Neutrophil (primary cell): ENCODE results near the gene DCHS1.

ENCODE experiments used
- H3K27ac ChIP-seq: fragments of 200-600 bp; sonication (generic); 2 replicates; pipeline ENCODE4 v1.5.1; 2016; ENCODE audit warnings: mild to moderate bottlenecking, moderate library complexity
- H3K27me3 ChIP-seq: fragments of 200-600 bp; sonication (generic); 2 replicates; pipeline ENCODE4 v1.6.0; 2016; ENCODE audit warnings: mild to moderate bottlenecking
- H3K36me3 ChIP-seq: fragments of 200-600 bp; sonication (generic); 2 replicates; pipeline ENCODE4 v1.5.1; 2017
- H3K4me1 ChIP-seq, 2 experiments: fragments of 200-600 bp in 1 of 2; sonication (generic) in 1 of 2; 1 replicate in 1 of 2; 2 replicates in 1 of 2; pipeline versions ENCODE4 v1.5.1 to v1.6.1; 2013 to 2016; ENCODE audit warnings: low read depth in 1 of 2, low read length in 1 of 2, mild to moderate bottlenecking in 1 of 2, moderate library complexity in 1 of 2; ENCODE audit not compliant: control insufficient read depth in 1 of 2, insufficient read depth in 1 of 2
- H3K4me3 ChIP-seq, 2 experiments: fragments of 200-600 bp in 1 of 2; sonication (generic) in 1 of 2; 1 replicate in 1 of 2; 2 replicates in 1 of 2; pipeline ENCODE4 v1.5.1; 2013 to 2016; ENCODE audit warnings: low read depth in 1 of 2, low read length in 1 of 2, mild to moderate bottlenecking in 1 of 2, moderate library complexity in 1 of 2
- H3K9me3 ChIP-seq: fragments of 200-600 bp; sonication (generic); 2 replicates; pipeline ENCODE4 v1.5.1; 2016
- CTCF ChIP-seq: fragments of 200-600 bp; sonication (generic); IDR thresholded peaks from 2 replicates; pipeline ENCODE4 v1.5.1; 2016; ENCODE audit warnings: antibody characterized with exemption

The DCHS1 gene

GRCh38 chr11:6632116-6633073, 23.2 kb downstream of the DCHS1 start:
- no peaks in the 10 kb centered on the region for H3K36me3 ChIP-seq
- no peak for TF ChIP-seq CTCF

GRCh38 chr11:6631361-6631890, 24.2 kb downstream of the DCHS1 start:
- Histone ChIP-seq H3K36me3 (no peaks in the 10 kb centered on the region), H3K27me3 (no peaks in the 10 kb centered on the region), H3K9me3 (no peaks in the 10 kb centered on the region), H3K27ac (no peak overlapping the region), H3K4me1 (peaks cover 17% of the 10 kb centered on the region in 2 experiments), H3K4me3 (no peak overlapping the region)
- TF ChIP-seq CTCF = no peak

More at GRCh38 chr11:6632116-6633073, 23.2 kb downstream of the DCHS1 start:
- Histone ChIP-seq H3K27me3 (no peaks in the 10 kb centered on the region), H3K4me1 (peaks cover 17% of the 10 kb centered on the region in 2 experiments), H3K4me3 (no peak overlapping the region), H3K27ac (no peak overlapping the region), H3K9me3 (no peaks in the 10 kb centered on the region)

- Histone ChIP-seq H3K36me3 (no peaks in the 10 kb centered on the region), H3K9me3 (no peaks in the 10 kb centered on the region), H3K4me1 (peaks cover 11% of the 10 kb centered on the region in 2 experiments), H3K4me3 (no peak overlapping the region), H3K27me3 (no peaks in the 10 kb centered on the region), H3K27ac (no peak overlapping the region)
- TF ChIP-seq CTCF = no peak
Observed at GRCh38 chr11:6630632-6631291, 24.8 kb downstream of the DCHS1 start.

GRCh38 chr11:6629892-6630631, 25.5 kb downstream of the DCHS1 start:
- H3K27me3 ChIP-seq = no peaks in the 10 kb centered on the region
- no peaks in the 10 kb centered on the region for H3K9me3 ChIP-seq
- H3K36me3 ChIP-seq = no peaks in the 10 kb centered on the region
- peaks cover 4% of the 10 kb centered on the region in 2 experiments for H3K4me1 ChIP-seq
- no peak overlapping the region for H3K4me3 ChIP-seq
- no peak overlapping the region for H3K27ac ChIP-seq
- no peak for TF ChIP-seq CTCF

- H3K27me3 ChIP-seq = no peaks in the 10 kb centered on the region
- H3K27ac ChIP-seq = no peak overlapping the region
- H3K4me3 ChIP-seq = no peak overlapping the region
- no peak for TF ChIP-seq CTCF
- H3K36me3 ChIP-seq = no peaks in the 10 kb centered on the region
- H3K9me3 ChIP-seq = no peaks in the 10 kb centered on the region
- no peaks in the 10 kb centered on the region for H3K4me1 ChIP-seq
Observed at GRCh38 chr11:6629573-6629891, 26.1 kb downstream of the DCHS1 start.
